PFSK-1 (cell line): ENCODE results near the gene PTPN21.

ENCODE experiments used
- FOXP2 ChIP-seq: optimal IDR thresholded peaks from 2 replicates; pipeline ENCODE3; 2011; ENCODE audit warnings: borderline replicate concordance, control low read depth, inconsistent platforms; ENCODE audit not compliant: insufficient read depth; ENCODE audit errors: extremely low read length, extremely low read depth
- POLR2AphosphoS5 ChIP-seq: IDR thresholded peaks from 2 replicates; pipeline ENCODE4 v1.6.1; 2012; ENCODE audit warnings: low read depth, mild to moderate bottlenecking, control low read depth, low read length, moderate library complexity
- SIN3A ChIP-seq: IDR thresholded peaks from 2 replicates; pipeline ENCODE4 v1.6.1; 2012; ENCODE audit warnings: mild to moderate bottlenecking, low read length, moderate library complexity, borderline replicate concordance; ENCODE audit not compliant: insufficient read depth
- TAF1 ChIP-seq: IDR thresholded peaks from 2 replicates; pipeline ENCODE4 v1.6.1; 2012; ENCODE audit warnings: low read length, control low read depth, borderline replicate concordance; ENCODE audit not compliant: insufficient read depth
- TF ChIP-seq, protein P1 (sequence below), 2 experiments: IDR thresholded peaks; 2 replicates each; pipeline versions ENCODE4 v1.6.1 to v1.8.0; 2011 to 2012; ENCODE audit warnings: low read depth in 2 of 2, low read length in 2 of 2, control low read depth in 1 of 2, inconsistent platforms in 1 of 2, mild to moderate bottlenecking in 1 of 2, moderate library complexity in 1 of 2; ENCODE audit not compliant: insufficient read depth in 1 of 2

The PTPN21 gene

DNA sequence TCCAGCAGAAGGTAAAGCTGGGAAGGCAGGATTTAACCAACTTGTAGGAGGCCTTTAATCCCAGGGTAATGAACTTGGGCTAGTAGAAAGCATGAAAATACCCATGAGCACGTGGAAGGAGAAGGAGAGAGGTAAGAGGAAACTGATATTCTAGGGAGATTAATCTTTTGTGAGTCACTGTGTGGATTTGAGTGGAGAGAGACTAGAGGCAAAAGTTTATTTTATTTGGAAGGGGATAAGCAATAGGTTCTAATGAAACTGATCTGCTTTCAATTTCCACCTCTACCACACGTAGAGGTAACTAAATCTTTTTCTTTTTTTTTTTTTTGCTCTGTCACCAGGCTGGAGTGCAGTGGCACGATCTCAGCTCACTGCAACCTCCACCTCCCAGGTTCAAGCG, 52.1 kb downstream of the PTPN21 start:
- TF ChIP-seq POLR2AphosphoS5 (no peak), TAF1 (no peak), SIN3A (no peak)
- TF ChIP-seq, protein P1, sequence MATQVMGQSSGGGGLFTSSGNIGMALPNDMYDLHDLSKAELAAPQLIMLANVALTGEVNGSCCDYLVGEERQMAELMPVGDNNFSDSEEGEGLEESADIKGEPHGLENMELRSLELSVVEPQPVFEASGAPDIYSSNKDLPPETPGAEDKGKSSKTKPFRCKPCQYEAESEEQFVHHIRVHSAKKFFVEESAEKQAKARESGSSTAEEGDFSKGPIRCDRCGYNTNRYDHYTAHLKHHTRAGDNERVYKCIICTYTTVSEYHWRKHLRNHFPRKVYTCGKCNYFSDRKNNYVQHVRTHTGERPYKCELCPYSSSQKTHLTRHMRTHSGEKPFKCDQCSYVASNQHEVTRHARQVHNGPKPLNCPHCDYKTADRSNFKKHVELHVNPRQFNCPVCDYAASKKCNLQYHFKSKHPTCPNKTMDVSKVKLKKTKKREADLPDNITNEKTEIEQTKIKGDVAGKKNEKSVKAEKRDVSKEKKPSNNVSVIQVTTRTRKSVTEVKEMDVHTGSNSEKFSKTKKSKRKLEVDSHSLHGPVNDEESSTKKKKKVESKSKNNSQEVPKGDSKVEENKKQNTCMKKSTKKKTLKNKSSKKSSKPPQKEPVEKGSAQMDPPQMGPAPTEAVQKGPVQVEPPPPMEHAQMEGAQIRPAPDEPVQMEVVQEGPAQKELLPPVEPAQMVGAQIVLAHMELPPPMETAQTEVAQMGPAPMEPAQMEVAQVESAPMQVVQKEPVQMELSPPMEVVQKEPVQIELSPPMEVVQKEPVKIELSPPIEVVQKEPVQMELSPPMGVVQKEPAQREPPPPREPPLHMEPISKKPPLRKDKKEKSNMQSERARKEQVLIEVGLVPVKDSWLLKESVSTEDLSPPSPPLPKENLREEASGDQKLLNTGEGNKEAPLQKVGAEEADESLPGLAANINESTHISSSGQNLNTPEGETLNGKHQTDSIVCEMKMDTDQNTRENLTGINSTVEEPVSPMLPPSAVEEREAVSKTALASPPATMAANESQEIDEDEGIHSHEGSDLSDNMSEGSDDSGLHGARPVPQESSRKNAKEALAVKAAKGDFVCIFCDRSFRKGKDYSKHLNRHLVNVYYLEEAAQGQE (IDR thresholded peaks at IDR 0.05; ENCODE audit: insufficient read depth in 1 of 2, low read depth in 2 of 2, low read length in 2 of 2): no peak

DNA sequence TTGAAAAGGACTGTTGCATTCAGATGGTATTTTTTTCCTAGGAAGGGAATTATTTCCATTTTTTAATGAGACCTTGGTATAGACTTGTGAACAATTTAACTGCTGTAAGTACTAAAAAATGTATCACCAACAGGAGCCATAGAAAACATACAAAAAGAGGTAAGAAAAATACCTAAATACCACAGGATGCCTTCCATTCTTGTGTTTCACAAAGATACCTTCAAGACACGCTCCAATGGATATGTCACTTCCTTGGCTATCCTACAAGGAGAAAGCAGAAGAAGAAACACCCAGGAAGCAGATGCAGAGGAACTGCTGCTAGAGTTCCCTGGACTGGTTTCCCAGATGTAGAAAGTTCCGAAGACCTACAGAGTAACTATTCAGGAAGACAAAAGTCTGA, 54.2 kb downstream of the PTPN21 start:
- no peak for TF ChIP-seq POLR2AphosphoS5
- TF ChIP-seq, protein P1 (IDR thresholded peaks at IDR 0.05; ENCODE audit: insufficient read depth in 1 of 2, low read depth in 2 of 2, low read length in 2 of 2): no peak

DNA sequence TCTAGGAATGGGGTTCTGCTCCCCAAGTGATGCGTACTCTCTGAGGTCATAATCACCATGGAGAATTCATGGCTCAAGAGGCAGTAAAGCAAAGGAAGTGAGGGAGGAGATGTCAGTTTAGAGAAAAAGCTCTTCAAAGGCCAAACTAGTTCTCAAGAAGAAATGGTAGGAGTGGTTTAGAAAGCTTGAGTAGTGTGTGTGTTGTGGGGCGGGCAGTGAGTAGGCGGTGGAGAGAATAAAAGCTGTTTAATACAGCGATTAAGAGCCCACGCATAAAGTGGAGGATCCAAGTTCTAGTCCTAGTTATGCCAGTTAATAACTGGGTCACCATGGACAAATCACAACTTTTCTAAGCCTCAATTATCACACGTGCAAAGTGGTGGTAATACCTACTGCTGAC, 55.6 kb downstream of the PTPN21 start:
- TF ChIP-seq SIN3A: no peak
- no peak for TF ChIP-seq TAF1
- TF ChIP-seq, protein P1 (IDR thresholded peaks at IDR 0.05; ENCODE audit: insufficient read depth in 1 of 2, low read depth in 2 of 2, low read length in 2 of 2): no peak
- TF ChIP-seq FOXP2: no peak
- no peak for TF ChIP-seq POLR2AphosphoS5

DNA sequence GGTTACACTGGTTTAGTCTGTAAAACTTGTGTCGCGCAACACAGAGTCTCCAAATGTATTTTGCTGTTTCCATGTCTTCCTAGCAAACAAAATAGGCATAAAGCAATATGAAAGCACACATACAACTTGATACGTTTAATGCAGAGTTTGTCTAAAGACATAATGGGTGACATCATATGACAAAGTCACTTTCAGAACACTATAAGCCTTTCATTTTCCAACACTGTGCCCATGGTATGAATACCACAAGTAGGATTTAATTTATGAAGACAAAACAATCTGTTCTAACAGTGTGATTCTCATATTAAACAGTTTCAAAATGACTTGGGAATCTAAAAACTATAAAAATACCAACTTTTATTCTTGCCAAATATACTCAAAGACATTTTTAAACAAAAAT, 58.4 kb downstream of the PTPN21 start:
- TF ChIP-seq TAF1 (no peak), SIN3A (no peak), FOXP2 (no peak)
- TF ChIP-seq, protein P1 (IDR thresholded peaks at IDR 0.05; ENCODE audit: insufficient read depth in 1 of 2, low read depth in 2 of 2, low read length in 2 of 2): no peak

DNA sequence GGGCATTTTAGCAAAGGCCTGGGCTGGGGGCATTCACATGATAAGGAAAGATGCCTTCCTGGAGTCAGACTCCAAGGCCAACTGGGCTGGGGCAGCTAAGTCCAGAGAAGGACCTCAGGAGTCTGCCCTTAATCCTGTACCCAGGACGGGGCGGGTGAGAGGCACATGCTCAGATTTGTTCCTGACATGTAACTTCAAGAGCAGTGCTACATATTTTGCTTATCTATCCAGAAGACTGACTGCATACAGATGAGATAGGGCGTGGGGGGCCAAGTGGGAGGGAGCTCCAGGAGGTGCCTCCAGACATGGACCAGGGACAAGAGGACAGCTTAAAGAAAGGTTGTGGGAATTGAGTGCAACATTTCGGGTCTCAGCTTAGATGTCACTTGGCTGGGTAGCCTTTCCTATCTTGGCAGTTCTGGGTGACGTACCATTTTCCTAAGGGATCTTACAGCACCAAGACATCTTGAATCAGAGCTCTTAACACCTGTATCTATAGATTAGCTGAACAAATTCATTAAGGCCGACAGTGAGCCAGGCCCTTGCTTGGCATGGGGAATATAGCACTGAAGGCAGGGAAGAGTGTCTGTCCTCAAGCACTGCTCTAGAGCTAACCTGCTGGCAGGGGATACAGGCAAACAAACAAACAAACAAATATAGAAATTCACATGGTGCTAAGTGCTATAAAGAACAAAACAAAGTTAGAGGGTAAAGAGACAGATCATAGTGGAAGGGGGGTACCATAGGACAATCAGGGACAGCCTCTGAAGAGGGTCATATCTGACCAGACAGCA, 61.2 kb downstream of the PTPN21 start:
- TF ChIP-seq SIN3A (no peak), TAF1 (no peak), FOXP2 (no peak), POLR2AphosphoS5 (no peak)
- TF ChIP-seq, protein P1 (IDR thresholded peaks at IDR 0.05; ENCODE audit: insufficient read depth in 1 of 2, low read depth in 2 of 2, low read length in 2 of 2): no peak
